GM23338 (cell line): Measurements from ENCODE around the gene PRM3. TPM values are rescaled to one million over a fixed set of nuclear protein-coding genes. Genes with fewer than 3 reads are reported as not detected.

Source experiments
- ATAC-seq: fragments of 200-7000 bp; cut with Tn5 transposase; 3 replicates; pipeline ENCODE4 v1.9.1; 2020
- DNase-seq: peaks from one replicate; pipeline ENCODE4 v3.0.0-alpha.2; 2015; ENCODE audit warnings: low spot score
- H2AFZ ChIP-seq: fragments of 200-600 bp; sonication (generic); 2 replicates; pipeline ENCODE4 v1.8.0; 2016; ENCODE audit warnings: antibody characterized with exemption, mild to moderate bottlenecking, moderate library complexity
- H3F3A ChIP-seq: fragments of 200-600 bp; sonication (generic); replicated peaks from 2 replicates; pipeline ENCODE4 v1.8.0; 2017; ENCODE audit warnings: antibody characterized with exemption, mixed run types, low read depth
- H3K27ac ChIP-seq: fragments of 200-600 bp; sonication (generic); 2 replicates; pipeline ENCODE4 v1.6.1; 2016; ENCODE audit warnings: low read depth
- H3K27me3 ChIP-seq: fragments of 200-600 bp; sonication (generic); 2 replicates; pipeline ENCODE4 v1.8.0; 2016; ENCODE audit warnings: mild to moderate bottlenecking, mixed run types, moderate library complexity; ENCODE audit not compliant: insufficient read depth
- H3K36me3 ChIP-seq: fragments of 200-600 bp; sonication (generic); 2 replicates; pipeline ENCODE4 v1.8.0; 2016; ENCODE audit warnings: mild to moderate bottlenecking; ENCODE audit not compliant: insufficient read depth
- H3K4me1 ChIP-seq: fragments of 200-600 bp; sonication (generic); 2 replicates; pipeline ENCODE4 v1.8.0; 2016; ENCODE audit warnings: mild to moderate bottlenecking, moderate library complexity; ENCODE audit not compliant: insufficient read depth
- H3K4me2 ChIP-seq: fragments of 200-600 bp; sonication (generic); 2 replicates; pipeline ENCODE4 v1.7.1; 2017; ENCODE audit warnings: mixed run types
- H3K4me3 ChIP-seq: fragments of 200-600 bp; sonication (generic); 2 replicates; pipeline ENCODE4 v1.6.1; 2016; ENCODE audit warnings: mixed run types
- H3K79me2 ChIP-seq: fragments of 200-600 bp; sonication (generic); replicated peaks from 2 replicates; pipeline ENCODE4 v1.8.0; 2017; ENCODE audit warnings: mild to moderate bottlenecking; ENCODE audit not compliant: insufficient read depth
- H3K9me2 ChIP-seq: fragments of 200-600 bp; sonication (generic); 2 replicates; pipeline ENCODE4 v1.8.0; 2017; ENCODE audit not compliant: insufficient read depth
- H4K20me1 ChIP-seq: fragments of 200-600 bp; sonication (generic); replicated peaks from 2 replicates; pipeline ENCODE4 v1.8.0; 2017; ENCODE audit warnings: mild to moderate bottlenecking; ENCODE audit not compliant: insufficient read depth
- H3K27ac Mint-ChIP-seq: 2 replicates; pipeline ENCODE4 v1.8.0; 2020; ENCODE audit warnings: inconsistent platforms, mild to moderate bottlenecking, moderate library complexity, mixed read lengths
- H3K27me3 Mint-ChIP-seq: 3 replicates; pipeline ENCODE4 v1.8.0; 2022; ENCODE audit warnings: low read depth, mild to moderate bottlenecking, moderate library complexity, mixed read lengths, inconsistent platforms; ENCODE audit not compliant: insufficient read depth, poor library complexity
- H3K36me3 Mint-ChIP-seq: 3 replicates; pipeline ENCODE4 v1.8.0; 2021; ENCODE audit warnings: low read depth, mild to moderate bottlenecking, inconsistent platforms, moderate library complexity, mixed read lengths
- H3K4me1 Mint-ChIP-seq: 3 replicates; pipeline ENCODE4 v1.8.0; 2020; ENCODE audit warnings: mild to moderate bottlenecking, inconsistent platforms, mixed read lengths
- H3K4me3 Mint-ChIP-seq: 3 replicates; pipeline ENCODE4 v1.8.0; 2021; ENCODE audit warnings: moderate library complexity, mild to moderate bottlenecking, inconsistent platforms, mixed read lengths
- H3K9me3 Mint-ChIP-seq: 3 replicates; pipeline ENCODE4 v1.8.0; 2020; ENCODE audit warnings: moderate library complexity, mild to moderate bottlenecking, inconsistent platforms, mixed read lengths
- CREB1 ChIP-seq: fragments of 250-450 bp; sonication (Bioruptor Pico); IDR thresholded peaks from 2 replicates; pipeline ENCODE4 v1.5.0; 2020; ENCODE audit warnings: low read depth, mild to moderate bottlenecking, moderate library complexity
- EZH2 ChIP-seq: fragments of 200-600 bp; sonication (generic); IDR thresholded peaks from one replicate; pipeline ENCODE4 v1.8.0; 2017; ENCODE audit warnings: antibody characterized with exemption, mild to moderate bottlenecking, low read depth; ENCODE audit not compliant: unreplicated experiment
- EZH2phosphoT487 ChIP-seq: fragments of 200-600 bp; sonication (generic); IDR thresholded peaks from one replicate; pipeline ENCODE4 v1.8.1; 2018; ENCODE audit warnings: antibody characterized with exemption; ENCODE audit not compliant: unreplicated experiment
- JUNB ChIP-seq: IDR thresholded peaks from one replicate; pipeline ENCODE4 v1.6.1; 2016; ENCODE audit warnings: antibody characterized with exemption; ENCODE audit not compliant: unreplicated experiment
- NANOG ChIP-seq: IDR thresholded peaks from 2 replicates; pipeline ENCODE4 v1.6.1; 2016; ENCODE audit warnings: antibody characterized with exemption, borderline replicate concordance
- POLR2AphosphoS5 ChIP-seq: IDR thresholded peaks from 2 replicates; pipeline ENCODE4 v1.6.1; 2016; ENCODE audit warnings: antibody characterized with exemption, low read depth
- REST ChIP-seq: IDR thresholded peaks from one replicate; pipeline ENCODE4 v1.6.1; 2018; ENCODE audit warnings: antibody characterized with exemption; ENCODE audit not compliant: unreplicated experiment
- STAT1 ChIP-seq: IDR thresholded peaks from one replicate; pipeline ENCODE4 v1.6.1; 2016; ENCODE audit warnings: antibody characterized with exemption; ENCODE audit not compliant: unreplicated experiment
- ZNF114 ChIP-seq: fragments of 250-450 bp; sonication (Bioruptor Pico); IDR thresholded peaks from 2 replicates; pipeline ENCODE4 v1.5.0; 2020; ENCODE audit warnings: mild to moderate bottlenecking, moderate library complexity
- polyA plus RNA-seq: library from polyadenylated mRNA; unstranded; fragments of >200 nt; fragmentation: Nextera tagmentation; extraction: Ambion mirVana; gene quantifications from 2 replicates; pipeline ENCODE4 v1.2.1, GENCODE V29; 2016
- total RNA-seq: library from RNA; depleted of rRNA; stranded (reverse); fragments of >200 nt; shearing (Covaris generic); gene quantifications from 2 replicates; pipeline ENCODE4 v1.2.3, GENCODE V29; 2014
- TF ChIP-seq, protein P1 (sequence below), 2 experiments: fragments of 200-600 bp in 1 of 2; sonication (generic) in 1 of 2; conservative IDR thresholded peaks; 2 replicates each; pipeline versions ENCODE4 v1.5.1 to v1.6.1; 2016 to 2017; ENCODE audit warnings: antibody characterized with exemption in 2 of 2, low read depth in 2 of 2, mild to moderate bottlenecking in 2 of 2, moderate library complexity in 1 of 2
- TF ChIP-seq, protein P2 (sequence below): IDR thresholded peaks from 2 replicates; pipeline ENCODE4 v1.6.1; 2016; ENCODE audit warnings: antibody characterized with exemption

The PRM3 gene
- total and polyA plus RNA-seq, 2 experiments from 2014 or later: not detected

DNA sequence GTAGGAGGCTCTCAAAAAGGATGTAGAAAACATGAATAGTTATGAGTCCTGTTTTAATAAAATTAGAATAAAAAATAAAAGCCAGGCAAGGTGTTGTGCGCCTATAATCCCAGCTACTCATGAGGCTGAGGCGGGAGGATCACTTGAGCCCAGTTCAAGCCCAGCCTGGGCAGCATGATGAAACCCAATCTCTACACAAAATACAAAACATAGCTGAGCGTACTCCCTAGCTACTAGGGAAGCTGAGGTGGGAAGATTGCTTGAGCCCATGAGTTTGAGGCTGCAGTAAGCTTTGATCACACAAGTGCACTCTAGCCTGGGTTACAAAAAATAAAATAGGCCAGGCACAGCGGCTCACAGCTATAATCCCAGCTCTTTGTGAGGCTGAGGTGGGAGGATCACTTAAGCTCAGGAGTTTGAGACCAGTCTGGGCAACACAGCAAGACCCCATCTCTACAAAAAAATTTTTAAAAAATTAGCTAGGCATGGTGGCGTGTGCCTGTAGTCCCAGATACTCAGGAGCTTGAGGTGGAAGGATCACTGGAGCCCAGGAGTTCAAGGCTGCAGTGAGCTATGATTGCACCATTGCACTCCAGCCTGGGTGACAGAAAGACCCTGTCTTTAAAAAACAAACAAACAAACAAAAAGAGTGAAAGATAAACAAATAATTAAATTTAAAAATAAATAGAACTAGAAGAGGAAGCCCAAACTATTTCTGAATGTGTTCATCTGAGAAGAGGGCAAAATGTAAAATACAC, 24.9 kb upstream of the PRM3 start (continued):
- TF ChIP-seq, protein P1, sequence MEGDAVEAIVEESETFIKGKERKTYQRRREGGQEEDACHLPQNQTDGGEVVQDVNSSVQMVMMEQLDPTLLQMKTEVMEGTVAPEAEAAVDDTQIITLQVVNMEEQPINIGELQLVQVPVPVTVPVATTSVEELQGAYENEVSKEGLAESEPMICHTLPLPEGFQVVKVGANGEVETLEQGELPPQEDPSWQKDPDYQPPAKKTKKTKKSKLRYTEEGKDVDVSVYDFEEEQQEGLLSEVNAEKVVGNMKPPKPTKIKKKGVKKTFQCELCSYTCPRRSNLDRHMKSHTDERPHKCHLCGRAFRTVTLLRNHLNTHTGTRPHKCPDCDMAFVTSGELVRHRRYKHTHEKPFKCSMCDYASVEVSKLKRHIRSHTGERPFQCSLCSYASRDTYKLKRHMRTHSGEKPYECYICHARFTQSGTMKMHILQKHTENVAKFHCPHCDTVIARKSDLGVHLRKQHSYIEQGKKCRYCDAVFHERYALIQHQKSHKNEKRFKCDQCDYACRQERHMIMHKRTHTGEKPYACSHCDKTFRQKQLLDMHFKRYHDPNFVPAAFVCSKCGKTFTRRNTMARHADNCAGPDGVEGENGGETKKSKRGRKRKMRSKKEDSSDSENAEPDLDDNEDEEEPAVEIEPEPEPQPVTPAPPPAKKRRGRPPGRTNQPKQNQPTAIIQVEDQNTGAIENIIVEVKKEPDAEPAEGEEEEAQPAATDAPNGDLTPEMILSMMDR (conservative IDR thresholded peaks at IDR 0.05; ENCODE audit: low read depth in 2 of 2): no peak
- TF ChIP-seq STAT1 (no peak), EZH2 (no peak)

GRCh38 chr16:11297492-11298142, 24.2 kb upstream of the PRM3 start:
- ATAC-seq (peak; percentile 91), DNase-seq (peak; percentile 70)
- Mint-ChIP-seq H3K27ac (no peak overlapping the region), H3K4me3 (no peak overlapping the region), H3K36me3 (no peaks in the 10 kb centered on the region), H3K27me3 (no peaks in the 10 kb centered on the region), H3K9me3 (no peaks in the 10 kb centered on the region), H3K4me1 (peaks cover 14% of the 10 kb centered on the region)
- H3K4me3 ChIP-seq: no peak overlapping the region
- H3F3A ChIP-seq: peaks cover 7% of the 10 kb centered on the region; the same call in 1 of the 2 replicates
- H2AFZ ChIP-seq: peak overlapping the region; percentile 96
- no peaks in the 10 kb centered on the region for H4K20me1 ChIP-seq
- no peak overlapping the region for H3K27ac ChIP-seq
- no peaks in the 10 kb centered on the region for H3K79me2 ChIP-seq
- peak overlapping the region; percentile 48 for H3K4me2 ChIP-seq
- H3K36me3 ChIP-seq: no peaks in the 10 kb centered on the region
- H3K9me2 ChIP-seq: no peaks in the 10 kb centered on the region
- peaks cover 17% of the 10 kb centered on the region for H3K4me1 ChIP-seq
- no peaks in the 10 kb centered on the region for H3K27me3 ChIP-seq
- TF ChIP-seq STAT1 (no peak), JUNB (no peak), CREB1 (no peak), ZNF114 (no peak), REST (no peak), EZH2phosphoT487 (no peak), EZH2 (no peak), POLR2AphosphoS5 (no peak), NANOG (no peak)
- TF ChIP-seq, protein P2, sequence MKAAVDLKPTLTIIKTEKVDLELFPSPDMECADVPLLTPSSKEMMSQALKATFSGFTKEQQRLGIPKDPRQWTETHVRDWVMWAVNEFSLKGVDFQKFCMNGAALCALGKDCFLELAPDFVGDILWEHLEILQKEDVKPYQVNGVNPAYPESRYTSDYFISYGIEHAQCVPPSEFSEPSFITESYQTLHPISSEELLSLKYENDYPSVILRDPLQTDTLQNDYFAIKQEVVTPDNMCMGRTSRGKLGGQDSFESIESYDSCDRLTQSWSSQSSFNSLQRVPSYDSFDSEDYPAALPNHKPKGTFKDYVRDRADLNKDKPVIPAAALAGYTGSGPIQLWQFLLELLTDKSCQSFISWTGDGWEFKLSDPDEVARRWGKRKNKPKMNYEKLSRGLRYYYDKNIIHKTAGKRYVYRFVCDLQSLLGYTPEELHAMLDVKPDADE: no peak
- TF ChIP-seq, protein P1 (conservative IDR thresholded peaks at IDR 0.05; ENCODE audit: low read depth in 2 of 2): no peak
